Measurements from ENCODE around the gene ATRNL1.

DNA sequence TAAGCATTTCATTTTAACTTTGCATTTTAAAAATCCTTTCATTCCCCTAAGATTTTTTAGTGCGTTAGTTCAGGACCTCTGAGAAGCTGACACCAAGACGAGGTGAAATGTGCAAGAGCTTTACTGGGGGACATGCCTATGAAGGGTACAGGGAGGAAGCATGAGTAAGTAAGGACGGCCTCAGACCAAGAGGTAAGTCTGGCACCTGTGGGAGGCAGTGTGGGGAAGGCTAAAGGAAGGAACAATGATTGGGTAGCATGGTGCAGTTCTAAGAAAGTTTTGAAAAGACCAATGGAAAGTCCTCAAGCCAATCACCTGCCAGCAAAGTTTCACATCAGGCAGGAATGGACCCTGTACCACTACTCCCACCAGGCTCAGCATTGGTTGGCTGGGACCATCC, 810.7 kb downstream of the ATRNL1 start:
- no peak for TF ChIP-seq EP300 (IDR thresholded peaks at IDR 0.05; ENCODE audit: borderline replicate concordance in 1 of 2, low read depth in 2 of 2, low read length in 2 of 2)
- TF ChIP-seq, protein P1, sequence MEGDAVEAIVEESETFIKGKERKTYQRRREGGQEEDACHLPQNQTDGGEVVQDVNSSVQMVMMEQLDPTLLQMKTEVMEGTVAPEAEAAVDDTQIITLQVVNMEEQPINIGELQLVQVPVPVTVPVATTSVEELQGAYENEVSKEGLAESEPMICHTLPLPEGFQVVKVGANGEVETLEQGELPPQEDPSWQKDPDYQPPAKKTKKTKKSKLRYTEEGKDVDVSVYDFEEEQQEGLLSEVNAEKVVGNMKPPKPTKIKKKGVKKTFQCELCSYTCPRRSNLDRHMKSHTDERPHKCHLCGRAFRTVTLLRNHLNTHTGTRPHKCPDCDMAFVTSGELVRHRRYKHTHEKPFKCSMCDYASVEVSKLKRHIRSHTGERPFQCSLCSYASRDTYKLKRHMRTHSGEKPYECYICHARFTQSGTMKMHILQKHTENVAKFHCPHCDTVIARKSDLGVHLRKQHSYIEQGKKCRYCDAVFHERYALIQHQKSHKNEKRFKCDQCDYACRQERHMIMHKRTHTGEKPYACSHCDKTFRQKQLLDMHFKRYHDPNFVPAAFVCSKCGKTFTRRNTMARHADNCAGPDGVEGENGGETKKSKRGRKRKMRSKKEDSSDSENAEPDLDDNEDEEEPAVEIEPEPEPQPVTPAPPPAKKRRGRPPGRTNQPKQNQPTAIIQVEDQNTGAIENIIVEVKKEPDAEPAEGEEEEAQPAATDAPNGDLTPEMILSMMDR (IDR thresholded peaks at IDR 0.05; ENCODE audit: control extremely low read depth in 1 of 3, insufficient read depth in 1 of 3, low read depth in 1 of 3, low read length in 3 of 3): peak; percentile 5 to 22 (median 13); a peak in 3 of 4 replicates
- no peak for TF ChIP-seq SP2 (IDR thresholded peaks at IDR 0.05; ENCODE audit: low read length)
- TF ChIP-seq FOSL1 (IDR thresholded peaks at IDR 0.05; ENCODE audit: insufficient read depth, low read depth, low read length): no peak
- TF ChIP-seq POLR2A (IDR thresholded peaks at IDR 0.05; ENCODE audit: control extremely low read depth in 1 of 2, low read depth in 2 of 2, low read length in 2 of 2): no peak
- no peak for TF ChIP-seq TCF12 (IDR thresholded peaks at IDR 0.05; ENCODE audit: low read depth, low read length)
- TF ChIP-seq POLR2AphosphoS5 (IDR thresholded peaks at IDR 0.05; ENCODE audit: low read depth, low read length): no peak
- no peak for TF ChIP-seq SP1 (IDR thresholded peaks at IDR 0.05; ENCODE audit: low read depth, low read length)

Measured in H1 (cell line).